ENCODE results near the gene TSPAN18.

Gene TSPAN18

GRCh38 chr11:44718057-44718456, 8.7 kb upstream of the TSPAN18 start:
- Histone ChIP-seq H3K14ac (ENCODE audit: low read length) (no peak overlapping the region), H4K8ac (ENCODE audit: low read depth, low read length) (no peak overlapping the region), H3K4me2 (ENCODE audit: low read length) (no peak overlapping the region), H2AK5ac (ENCODE audit: low read length) (no peak overlapping the region), H3K4me3 (ENCODE audit: low read depth, low read length) (no peak overlapping the region), H3K9me3 (ENCODE audit: insufficient read depth, low read depth, low read length) (peaks cover 4% of the 10 kb centered on the region), H3K9ac (ENCODE audit: low read length) (no peak overlapping the region), H2BK120ac (ENCODE audit: insufficient read depth, low read length, poor library complexity) (no peak overlapping the region), H3K23ac (ENCODE audit: low read length) (no peak overlapping the region), H3K18ac (ENCODE audit: low read length) (no peak overlapping the region), H3K4ac (ENCODE audit: low read depth, low read length) (no peak overlapping the region), H2BK5ac (ENCODE audit: low read depth, low read length, poor library complexity) (no peak overlapping the region), H4K12ac (ENCODE audit: low read depth, low read length) (no peak overlapping the region), H3K79me1 (ENCODE audit: low read length) (no peaks in the 10 kb centered on the region), H3K27ac (ENCODE audit: low read depth, low read length) (no peak overlapping the region), H2BK12ac (ENCODE audit: low read length) (no peak overlapping the region), H3K79me2 (ENCODE audit: control insufficient read depth, insufficient read depth, low read length, poor library complexity) (no peaks in the 10 kb centered on the region), H4K91ac (ENCODE audit: low read depth, low read length) (no peak overlapping the region), H3K36me3 (ENCODE audit: control insufficient read depth in 1 of 2, insufficient read depth in 2 of 2, low read length in 2 of 2) (no peaks in the 10 kb centered on the region), H3K27me3 (ENCODE audit: insufficient read depth, low read length) (no peaks in the 10 kb centered on the region), H3K4me1 (ENCODE audit: control insufficient read depth in 1 of 2, insufficient read depth in 2 of 2, low read length in 2 of 2) (peaks cover 0 to 2% of the 10 kb centered on the region in 2 experiments), H2AFZ (ENCODE audit: insufficient read depth, low read length, poor library complexity) (no peak overlapping the region)
- WGBS (ENCODE audit: extremely low coverage, insufficient coverage, insufficient read length), result no CpG with 5 or more reads among the region's 5 CpGs
- no peak for DNase-seq

DNA sequence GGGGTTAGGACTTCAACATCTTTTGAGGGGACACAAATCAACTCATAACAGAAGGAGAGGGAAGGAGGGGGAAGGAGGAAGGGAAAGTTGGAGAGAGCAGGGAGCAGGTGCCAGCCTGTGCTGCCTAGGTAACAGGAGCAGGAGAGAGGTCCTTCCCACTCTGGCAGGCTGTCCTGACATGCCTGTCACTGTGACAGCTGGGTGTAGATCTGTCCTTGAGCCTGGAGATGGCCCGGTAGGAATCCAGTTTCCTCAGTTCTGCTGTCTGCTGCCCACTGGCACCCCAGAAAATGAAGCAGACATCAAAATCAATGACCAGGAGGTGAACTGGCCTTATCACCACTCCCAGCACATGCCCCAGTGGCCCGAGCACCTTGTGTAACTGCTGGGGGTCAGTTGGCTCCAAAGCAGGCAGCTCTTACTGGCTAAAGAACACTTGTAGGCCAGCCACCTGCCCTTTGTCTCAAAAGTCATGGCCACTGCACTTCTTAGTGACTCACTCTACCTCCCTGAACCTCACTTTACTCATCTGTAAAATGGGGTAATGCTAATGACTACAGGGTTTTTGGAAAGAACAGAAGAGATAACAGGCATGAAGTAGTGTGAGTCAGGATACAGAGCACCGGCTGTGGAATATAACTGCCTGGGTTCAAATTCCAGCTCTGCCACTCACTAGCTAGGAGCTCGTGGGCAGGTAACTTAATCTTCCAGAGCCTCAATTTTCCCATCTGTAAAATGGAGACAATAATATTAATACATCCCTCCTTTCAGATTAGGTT, 8.0 kb upstream of the TSPAN18 start:
- H4K91ac ChIP-seq (ENCODE audit: low read depth, low read length), result no peak overlapping the region
- H3K4me2 ChIP-seq (ENCODE audit: low read length), result no peak overlapping the region
- no peak overlapping the region for H3K9ac ChIP-seq (ENCODE audit: low read length)
- H3K27me3 ChIP-seq (ENCODE audit: insufficient read depth, low read length), result no peaks in the 10 kb centered on the region
- no peaks in the 10 kb centered on the region for H3K36me3 ChIP-seq (ENCODE audit: control insufficient read depth in 1 of 2, insufficient read depth in 2 of 2, low read length in 2 of 2)
- DNase-seq, result no peak
- no peak overlapping the region for H3K18ac ChIP-seq (ENCODE audit: low read length)
- no peak overlapping the region for H2BK5ac ChIP-seq (ENCODE audit: low read depth, low read length, poor library complexity)
- H2BK120ac ChIP-seq (ENCODE audit: insufficient read depth, low read length, poor library complexity), result no peak overlapping the region
- H3K27ac ChIP-seq (ENCODE audit: low read depth, low read length), result no peak overlapping the region
- no peaks in the 10 kb centered on the region for H3K79me2 ChIP-seq (ENCODE audit: control insufficient read depth, insufficient read depth, low read length, poor library complexity)
- no peak overlapping the region for H4K12ac ChIP-seq (ENCODE audit: low read depth, low read length)
- no CpG with 5 or more reads among the region's 4 CpGs for WGBS (ENCODE audit: extremely low coverage, insufficient coverage, insufficient read length)
- no peak overlapping the region for H2AFZ ChIP-seq (ENCODE audit: insufficient read depth, low read length, poor library complexity)
- H4K8ac ChIP-seq (ENCODE audit: low read depth, low read length), result no peak overlapping the region
- H3K14ac ChIP-seq (ENCODE audit: low read length), result no peak overlapping the region
- H2BK12ac ChIP-seq (ENCODE audit: low read length), result no peak overlapping the region
- no peak overlapping the region for H2AK5ac ChIP-seq (ENCODE audit: low read length)
- no peak overlapping the region for H3K4ac ChIP-seq (ENCODE audit: low read depth, low read length)
- H3K9me3 ChIP-seq (ENCODE audit: insufficient read depth, low read depth, low read length), result peaks cover 4% of the 10 kb centered on the region
- no peaks in the 10 kb centered on the region for H3K79me1 ChIP-seq (ENCODE audit: low read length)
- no peak overlapping the region for H3K23ac ChIP-seq (ENCODE audit: low read length)
- no peak overlapping the region for H3K4me3 ChIP-seq (ENCODE audit: low read depth, low read length)
- H3K4me1 ChIP-seq (ENCODE audit: control insufficient read depth in 1 of 2, insufficient read depth in 2 of 2, low read length in 2 of 2), result no peaks in the 10 kb centered on the region

GRCh38 chr11:44725016-44725685, 1.6 kb upstream of the TSPAN18 start:
- no peaks in the 10 kb centered on the region for H3K36me3 ChIP-seq (ENCODE audit: control insufficient read depth in 1 of 2, insufficient read depth in 2 of 2, low read length in 2 of 2)
- H3K27me3 ChIP-seq (ENCODE audit: insufficient read depth, low read length), result no peaks in the 10 kb centered on the region
- no peak overlapping the region for H3K4ac ChIP-seq (ENCODE audit: low read depth, low read length)
- peaks cover 10% of the 10 kb centered on the region for H3K79me1 ChIP-seq (ENCODE audit: low read length)
- peak overlapping the region; percentile 58 for H4K91ac ChIP-seq (ENCODE audit: low read depth, low read length)
- H3K4me3 ChIP-seq (ENCODE audit: low read depth, low read length), result no peak overlapping the region
- no peak overlapping the region for H2AK5ac ChIP-seq (ENCODE audit: low read length)
- no peak overlapping the region for H3K27ac ChIP-seq (ENCODE audit: low read depth, low read length)
- peaks cover 27 to 28% of the 10 kb centered on the region in 2 experiments for H3K4me1 ChIP-seq (ENCODE audit: control insufficient read depth in 1 of 2, insufficient read depth in 2 of 2, low read length in 2 of 2)
- H3K79me2 ChIP-seq (ENCODE audit: control insufficient read depth, insufficient read depth, low read length, poor library complexity), result no peaks in the 10 kb centered on the region
- H3K4me2 ChIP-seq (ENCODE audit: low read length), result no peak overlapping the region
- no peak overlapping the region for H3K18ac ChIP-seq (ENCODE audit: low read length)
- no peaks in the 10 kb centered on the region for H3K9me3 ChIP-seq (ENCODE audit: insufficient read depth, low read depth, low read length)
- H2BK5ac ChIP-seq (ENCODE audit: low read depth, low read length, poor library complexity), result no peak overlapping the region
- H2BK12ac ChIP-seq (ENCODE audit: low read length), result peak overlapping the region; percentile 41
- H3K9ac ChIP-seq (ENCODE audit: low read length), result no peak overlapping the region
- peak overlapping the region; percentile 13 for H2AFZ ChIP-seq (ENCODE audit: insufficient read depth, low read length, poor library complexity)
- H4K12ac ChIP-seq (ENCODE audit: low read depth, low read length), result no peak overlapping the region
- WGBS (ENCODE audit: extremely low coverage, insufficient coverage, insufficient read length), result no CpG with 5 or more reads among the region's 12 CpGs
- H3K23ac ChIP-seq (ENCODE audit: low read length), result no peak overlapping the region
- DNase-seq, result no peak
- peak overlapping the region; percentile 19 for H3K14ac ChIP-seq (ENCODE audit: low read length)
- H2BK120ac ChIP-seq (ENCODE audit: insufficient read depth, low read length, poor library complexity), result no peak overlapping the region
- H4K8ac ChIP-seq (ENCODE audit: low read depth, low read length), result no peak overlapping the region

DNA sequence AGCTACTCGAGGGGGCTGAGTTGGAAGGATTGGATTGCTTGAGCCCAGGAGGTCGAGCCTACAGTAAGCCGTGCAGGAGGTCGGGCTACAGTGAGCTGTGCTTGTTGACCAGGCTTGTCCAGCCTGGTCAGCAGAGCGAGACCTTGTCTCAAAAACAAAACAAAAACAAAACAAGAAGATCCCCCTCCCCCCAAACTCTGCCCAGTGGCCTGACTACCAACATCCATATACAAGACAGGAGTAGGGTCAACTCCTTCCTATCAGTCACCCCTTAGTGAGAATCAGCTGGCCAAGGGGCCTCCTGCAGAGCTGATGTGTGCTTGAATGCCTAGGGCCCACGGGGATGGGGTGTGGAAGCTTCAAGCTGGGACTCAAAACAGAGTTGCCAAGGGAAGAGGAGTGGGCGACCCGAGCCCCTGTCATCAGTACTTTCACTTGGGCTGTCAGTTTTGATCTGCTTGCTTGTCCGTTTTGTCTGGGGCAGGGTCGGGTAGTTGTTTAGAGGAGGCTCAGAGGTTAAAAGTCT, 942 bp upstream of the TSPAN18 start:
- Histone ChIP-seq H4K8ac (ENCODE audit: low read depth, low read length) (peak overlapping the region; percentile 32), H3K9me3 (ENCODE audit: insufficient read depth, low read depth, low read length) (no peaks in the 10 kb centered on the region), H3K23ac (ENCODE audit: low read length) (no peak overlapping the region), H2BK120ac (ENCODE audit: insufficient read depth, low read length, poor library complexity) (peak overlapping the region; percentile 41), H3K27me3 (ENCODE audit: insufficient read depth, low read length) (no peaks in the 10 kb centered on the region), H3K4me1 (ENCODE audit: control insufficient read depth in 1 of 2, insufficient read depth in 2 of 2, low read length in 2 of 2) (peaks cover 27 to 28% of the 10 kb centered on the region in 2 experiments), H4K91ac (ENCODE audit: low read depth, low read length) (peak overlapping the region; percentile 58), H3K4ac (ENCODE audit: low read depth, low read length) (no peak overlapping the region), H4K12ac (ENCODE audit: low read depth, low read length) (no peak overlapping the region), H2AK5ac (ENCODE audit: low read length) (no peak overlapping the region), H3K18ac (ENCODE audit: low read length) (no peak overlapping the region), H3K36me3 (ENCODE audit: control insufficient read depth in 1 of 2, insufficient read depth in 2 of 2, low read length in 2 of 2) (no peaks in the 10 kb centered on the region), H2BK12ac (ENCODE audit: low read length) (peak overlapping the region; percentile 21), H3K9ac (ENCODE audit: low read length) (no peak overlapping the region), H3K79me1 (ENCODE audit: low read length) (peaks cover 10% of the 10 kb centered on the region), H3K4me2 (ENCODE audit: low read length) (peak overlapping the region; percentile 88), H3K27ac (ENCODE audit: low read depth, low read length) (peak overlapping the region; percentile 44), H2BK5ac (ENCODE audit: low read depth, low read length, poor library complexity) (no peak overlapping the region), H3K14ac (ENCODE audit: low read length) (no peak overlapping the region), H3K4me3 (ENCODE audit: low read depth, low read length) (no peak overlapping the region), H2AFZ (ENCODE audit: insufficient read depth, low read length, poor library complexity) (no peak overlapping the region), H3K79me2 (ENCODE audit: control insufficient read depth, insufficient read depth, low read length, poor library complexity) (no peaks in the 10 kb centered on the region)
- WGBS (ENCODE audit: extremely low coverage, insufficient coverage, insufficient read length), result no CpG with 5 or more reads among the region's 10 CpGs
- DNase-seq, result no peak
